Mesothelial cell of epicardium (in vitro differentiated cells): ENCODE measurements around the gene NEK1. TPM values are rescaled to one million over a fixed set of nuclear protein-coding genes. Genes with fewer than 3 reads are reported as not detected.

Experiments used
- DNase-seq, 2 experiments: peaks; one replicate each; pipeline ENCODE4 v3.0.0; 2021; ENCODE audit warnings: low spot score in 2 of 2; ENCODE audit not compliant: unreplicated experiment in 2 of 2
- H3K27ac Mint-ChIP-seq: 2 replicates; pipeline ENCODE4 v1.8.0; 2021; ENCODE audit warnings: mixed read lengths
- H3K27me3 Mint-ChIP-seq: 2 replicates; pipeline ENCODE4 v1.8.0; 2021; ENCODE audit warnings: low read depth, mixed read lengths
- H3K36me3 Mint-ChIP-seq: 2 replicates; pipeline ENCODE4 v1.8.0; 2021; ENCODE audit warnings: mixed read lengths
- H3K4me1 Mint-ChIP-seq: 2 replicates; pipeline ENCODE4 v1.8.0; 2021; ENCODE audit warnings: mixed read lengths
- H3K4me3 Mint-ChIP-seq: 2 replicates; pipeline ENCODE4 v1.8.0; 2021; ENCODE audit warnings: mild to moderate bottlenecking, moderate library complexity, mixed read lengths
- H3K9me3 Mint-ChIP-seq: 2 replicates; pipeline ENCODE4 v1.8.0; 2021; ENCODE audit warnings: mixed read lengths
- CTCF ChIP-seq: fragments of 200-600 bp; sonication (generic); IDR thresholded peaks from one replicate; pipeline ENCODE4 v1.5.0; 2021; ENCODE audit warnings: antibody characterized with exemption; ENCODE audit not compliant: unreplicated experiment
- total RNA-seq: library from RNA; stranded (reverse); gene quantifications from 3 replicates; pipeline ENCODE4 v1.2.1, GENCODE V29; 2021

Gene NEK1
- total RNA-seq, 1 donor from 2014 or later = 21.3 TPM

GRCh38 chr4:169385376-169385775 lies 227.0 kb downstream of the NEK1 start:
- H3K27ac Mint-ChIP-seq = no peak overlapping the region
- H3K27me3 Mint-ChIP-seq = no peaks in the 10 kb centered on the region
- H3K9me3 Mint-ChIP-seq = peaks cover 28% of the 10 kb centered on the region
- no peaks in the 10 kb centered on the region for H3K4me1 Mint-ChIP-seq
- TF ChIP-seq CTCF = no peak
- DNase-seq = no peak
- peaks cover 12% of the 10 kb centered on the region for H3K36me3 Mint-ChIP-seq
- H3K4me3 Mint-ChIP-seq = no peak overlapping the region

- TF ChIP-seq CTCF = no peak
- no peak overlapping the region for H3K27ac Mint-ChIP-seq
- no peak overlapping the region for H3K4me3 Mint-ChIP-seq
- H3K27me3 Mint-ChIP-seq = no peaks in the 10 kb centered on the region
- no peaks in the 10 kb centered on the region for H3K4me1 Mint-ChIP-seq
- peaks cover 31% of the 10 kb centered on the region for H3K9me3 Mint-ChIP-seq
- peaks cover 9% of the 10 kb centered on the region for H3K36me3 Mint-ChIP-seq
- DNase-seq = no peak
Observed at GRCh38 chr4:169384779-169385178, 227.6 kb downstream of the NEK1 start.

- DNase-seq = no peak
- no peaks in the 10 kb centered on the region for H3K27me3 Mint-ChIP-seq
- H3K4me1 Mint-ChIP-seq = no peaks in the 10 kb centered on the region
- no peak overlapping the region for H3K4me3 Mint-ChIP-seq
- H3K27ac Mint-ChIP-seq = no peak overlapping the region
- peaks cover 41% of the 10 kb centered on the region for H3K9me3 Mint-ChIP-seq
- TF ChIP-seq CTCF = no peak
- peaks cover 11% of the 10 kb centered on the region for H3K36me3 Mint-ChIP-seq
Observed at GRCh38 chr4:169383724-169384123, 228.7 kb downstream of the NEK1 start.

- no peak for TF ChIP-seq CTCF
- Mint-ChIP-seq H3K4me3 (no peak overlapping the region), H3K36me3 (peaks cover 16% of the 10 kb centered on the region), H3K4me1 (no peaks in the 10 kb centered on the region), H3K9me3 (peaks cover 52% of the 10 kb centered on the region), H3K27me3 (no peaks in the 10 kb centered on the region), H3K27ac (no peak overlapping the region)
- DNase-seq = no peak
Observed at GRCh38 chr4:169379688-169380087, 232.7 kb downstream of the NEK1 start.

GRCh38 chr4:169377367-169377766 lies 235.0 kb downstream of the NEK1 start:
- peaks cover 16% of the 10 kb centered on the region for H3K36me3 Mint-ChIP-seq
- no peaks in the 10 kb centered on the region for H3K4me1 Mint-ChIP-seq
- H3K9me3 Mint-ChIP-seq = peaks cover 51% of the 10 kb centered on the region
- H3K4me3 Mint-ChIP-seq = no peak overlapping the region
- TF ChIP-seq CTCF = no peak
- H3K27ac Mint-ChIP-seq = no peak overlapping the region
- H3K27me3 Mint-ChIP-seq = no peaks in the 10 kb centered on the region
- DNase-seq = no peak

GRCh38 chr4:169376421-169376820 lies 236.0 kb downstream of the NEK1 start:
- H3K27ac Mint-ChIP-seq = no peak overlapping the region
- no peaks in the 10 kb centered on the region for H3K4me1 Mint-ChIP-seq
- H3K9me3 Mint-ChIP-seq = peaks cover 43% of the 10 kb centered on the region
- no peak overlapping the region for H3K4me3 Mint-ChIP-seq
- H3K27me3 Mint-ChIP-seq = no peaks in the 10 kb centered on the region
- DNase-seq = no peak
- peaks cover 10% of the 10 kb centered on the region for H3K36me3 Mint-ChIP-seq
- no peak for TF ChIP-seq CTCF
